ENCODE measurements around the gene KCNIP3. TPM values are rescaled to one million over a fixed set of nuclear protein-coding genes. Genes with fewer than 3 reads are reported as not detected.

Gene KCNIP3
- total RNA-seq, 1 donor from 2014 or later, result 6.3 TPM

- Mint-ChIP-seq H3K27me3 (peaks cover 38% of the 10 kb centered on the region), H3K9me3 (ENCODE audit: low read depth) (no peaks in the 10 kb centered on the region), H3K4me3 (ENCODE audit: low read depth) (no peak overlapping the region), H3K36me3 (ENCODE audit: insufficient read depth) (no peaks in the 10 kb centered on the region), H3K4me1 (ENCODE audit: low read depth) (no peaks in the 10 kb centered on the region), H3K27ac (no peak overlapping the region)
- DNase-seq (ENCODE audit: low spot score, unreplicated experiment), result no peak
- no peak for TF ChIP-seq CTCF (IDR thresholded peaks at IDR 0.05; ENCODE audit: unreplicated experiment)
Observed at GRCh38 chr2:95384854-95385569, 87.9 kb downstream of the KCNIP3 start.

GRCh38 chr2:95385570-95385984, 88.4 kb downstream of the KCNIP3 start:
- H3K4me1 Mint-ChIP-seq (ENCODE audit: low read depth), result no peaks in the 10 kb centered on the region
- H3K36me3 Mint-ChIP-seq (ENCODE audit: insufficient read depth), result no peaks in the 10 kb centered on the region
- H3K27me3 Mint-ChIP-seq, result peaks cover 35% of the 10 kb centered on the region
- no peak overlapping the region for H3K27ac Mint-ChIP-seq
- no peak for DNase-seq (ENCODE audit: low spot score, unreplicated experiment)
- H3K4me3 Mint-ChIP-seq (ENCODE audit: low read depth), result no peak overlapping the region
- no peaks in the 10 kb centered on the region for H3K9me3 Mint-ChIP-seq (ENCODE audit: low read depth)
- TF ChIP-seq CTCF (IDR thresholded peaks at IDR 0.05; ENCODE audit: unreplicated experiment), result no peak

- H3K27me3 Mint-ChIP-seq, result peaks cover 34% of the 10 kb centered on the region
- H3K36me3 Mint-ChIP-seq (ENCODE audit: insufficient read depth), result no peaks in the 10 kb centered on the region
- H3K27ac Mint-ChIP-seq, result no peak overlapping the region
- DNase-seq (ENCODE audit: low spot score, unreplicated experiment), result no peak
- TF ChIP-seq CTCF (IDR thresholded peaks at IDR 0.05; ENCODE audit: unreplicated experiment), result no peak
- H3K4me1 Mint-ChIP-seq (ENCODE audit: low read depth), result no peaks in the 10 kb centered on the region
- no peaks in the 10 kb centered on the region for H3K9me3 Mint-ChIP-seq (ENCODE audit: low read depth)
- H3K4me3 Mint-ChIP-seq (ENCODE audit: low read depth), result no peak overlapping the region
Observed at GRCh38 chr2:95386031-95386430, 88.9 kb downstream of the KCNIP3 start.

GRCh38 chr2:95387358-95387757, 90.2 kb downstream of the KCNIP3 start:
- no peak overlapping the region for H3K27ac Mint-ChIP-seq
- H3K9me3 Mint-ChIP-seq (ENCODE audit: low read depth), result no peaks in the 10 kb centered on the region
- H3K4me3 Mint-ChIP-seq (ENCODE audit: low read depth), result no peak overlapping the region
- peaks cover 27% of the 10 kb centered on the region for H3K27me3 Mint-ChIP-seq
- H3K36me3 Mint-ChIP-seq (ENCODE audit: insufficient read depth), result no peaks in the 10 kb centered on the region
- no peak for DNase-seq (ENCODE audit: low spot score, unreplicated experiment)
- no peak for TF ChIP-seq CTCF (IDR thresholded peaks at IDR 0.05; ENCODE audit: unreplicated experiment)
- H3K4me1 Mint-ChIP-seq (ENCODE audit: low read depth), result no peaks in the 10 kb centered on the region

GRCh38 chr2:95388091-95388692, 91.0 kb downstream of the KCNIP3 start:
- peaks cover 27% of the 10 kb centered on the region for H3K27me3 Mint-ChIP-seq

More at GRCh38 chr2:95388091-95388692, 91.0 kb downstream of the KCNIP3 start:
- Mint-ChIP-seq H3K36me3 (ENCODE audit: insufficient read depth) (no peaks in the 10 kb centered on the region), H3K27ac (no peak overlapping the region), H3K4me1 (ENCODE audit: low read depth) (no peaks in the 10 kb centered on the region), H3K9me3 (ENCODE audit: low read depth) (no peaks in the 10 kb centered on the region), H3K4me3 (ENCODE audit: low read depth) (no peak overlapping the region)
- no peak for DNase-seq (ENCODE audit: low spot score, unreplicated experiment)
- TF ChIP-seq CTCF (IDR thresholded peaks at IDR 0.05; ENCODE audit: unreplicated experiment), result no peak

Data from progenitor cell of endocrine pancreas (in vitro differentiated cells).